ENCODE measurements around the gene OTUB2.

DNA sequence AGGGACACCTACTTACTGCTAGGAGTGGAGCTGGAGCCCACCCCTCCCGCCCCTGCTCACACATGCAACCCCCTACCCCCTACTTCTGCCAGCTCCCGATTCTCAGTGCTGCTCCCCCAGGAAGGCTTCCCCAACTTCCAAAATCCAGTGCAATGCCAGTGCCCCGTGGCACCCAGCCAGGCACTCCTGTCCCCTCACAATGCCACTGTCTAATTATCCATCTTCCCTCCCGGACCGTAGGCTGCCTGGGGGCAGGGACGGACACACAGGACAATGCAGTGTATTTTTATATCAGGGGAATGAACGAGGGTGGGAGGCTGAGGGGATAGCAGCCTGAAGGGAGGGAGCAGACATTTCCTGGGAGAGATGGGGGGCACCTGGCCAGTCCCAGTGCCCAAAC is 12.4 kb downstream of the OTUB2 start:
- TF ChIP-seq POLR2A (IDR thresholded peaks at IDR 0.05; ENCODE audit: low read depth, low read length) (no peak), TAF1 (IDR thresholded peaks at IDR 0.05; ENCODE audit: low read depth, low read length) (no peak), PAX5 (IDR thresholded peaks at IDR 0.05; ENCODE audit: insufficient read depth, low read length, severe bottlenecking) (no peak), POLR2AphosphoS5 (IDR thresholded peaks at IDR 0.05; ENCODE audit: low read depth, low read length) (no peak)
